DMS79 treated with DMSO at 0.1 percent for 48 hours (cell line): Measurements from ENCODE around the gene RASGRP2.
A peak's percentile ranks its signal among the peaks of the same experiment; 100 is the strongest.

Experiments used
- DNase-seq: peaks from one replicate; lab custom pipeline; 2025; lab: John Stamatoyannopoulos, UW

RASGRP2 gene

DNA sequence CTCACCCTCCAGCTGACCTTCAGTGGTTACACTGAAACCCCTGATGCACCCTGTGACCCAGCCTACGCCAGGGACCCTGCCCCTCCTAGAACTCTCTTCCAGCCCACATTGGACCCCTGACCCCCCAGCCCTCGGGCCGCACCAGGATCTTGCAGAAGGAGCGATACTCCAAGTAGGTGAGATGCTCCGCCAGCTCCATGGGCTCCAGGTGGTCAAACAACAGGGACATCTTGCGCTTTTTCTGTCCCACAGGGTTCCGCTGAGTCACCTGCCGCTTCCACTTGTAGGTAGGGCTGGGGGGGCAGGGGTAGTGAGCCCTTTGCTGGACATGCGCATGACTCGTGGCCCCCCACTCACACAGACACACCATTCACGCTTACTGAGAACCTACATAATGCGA lies 4.1 kb downstream of the RASGRP2 start:
- no peak for DNase-seq

DNA sequence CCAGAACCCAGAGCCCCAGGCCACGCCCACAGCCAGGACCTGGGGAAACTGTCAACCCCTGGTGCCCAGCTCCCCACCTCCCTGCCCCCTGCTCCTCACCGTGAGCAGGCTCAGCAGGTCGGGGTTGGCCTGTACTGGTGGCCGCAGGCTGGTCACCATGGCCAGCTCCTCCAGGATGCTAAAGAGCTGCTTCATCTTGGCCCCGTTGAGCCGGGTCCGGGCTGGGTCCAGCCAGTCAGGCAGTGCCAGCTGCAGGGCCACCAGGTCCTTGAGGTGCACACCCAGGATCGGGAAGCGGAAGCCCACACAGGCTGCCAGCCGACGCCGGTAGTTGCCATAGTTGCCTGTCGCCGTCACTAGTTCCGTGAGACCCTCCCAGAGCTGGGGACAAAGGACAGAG lies 7.3 kb downstream of the RASGRP2 start:
- no peak for DNase-seq

DNA sequence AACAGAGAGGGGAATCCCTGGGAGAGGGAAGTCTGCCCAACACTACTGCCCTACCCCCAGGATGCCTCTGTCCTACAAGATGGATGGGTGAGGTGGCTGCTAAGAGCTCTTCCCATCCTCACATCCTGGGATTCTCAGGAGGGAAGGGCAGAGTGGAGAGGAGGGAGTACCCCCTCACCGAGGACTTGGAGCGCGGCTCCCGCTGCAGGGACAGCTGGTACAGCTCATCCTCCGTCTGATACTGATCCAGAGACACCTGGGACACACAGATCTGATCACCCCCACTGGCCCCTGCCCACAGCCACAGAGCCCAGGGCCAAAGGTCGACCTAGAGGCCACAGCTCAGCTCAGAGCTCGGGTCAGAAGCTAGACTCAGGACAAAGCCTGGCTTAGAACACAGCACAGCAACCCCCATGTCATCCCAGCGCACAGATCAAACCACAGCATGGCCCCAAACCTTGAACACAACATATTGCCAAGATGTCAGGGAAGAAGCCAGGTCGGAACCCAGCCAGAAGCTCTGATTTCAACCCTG lies 8.2 kb downstream of the RASGRP2 start:
- DNase-seq: no peak

DNA sequence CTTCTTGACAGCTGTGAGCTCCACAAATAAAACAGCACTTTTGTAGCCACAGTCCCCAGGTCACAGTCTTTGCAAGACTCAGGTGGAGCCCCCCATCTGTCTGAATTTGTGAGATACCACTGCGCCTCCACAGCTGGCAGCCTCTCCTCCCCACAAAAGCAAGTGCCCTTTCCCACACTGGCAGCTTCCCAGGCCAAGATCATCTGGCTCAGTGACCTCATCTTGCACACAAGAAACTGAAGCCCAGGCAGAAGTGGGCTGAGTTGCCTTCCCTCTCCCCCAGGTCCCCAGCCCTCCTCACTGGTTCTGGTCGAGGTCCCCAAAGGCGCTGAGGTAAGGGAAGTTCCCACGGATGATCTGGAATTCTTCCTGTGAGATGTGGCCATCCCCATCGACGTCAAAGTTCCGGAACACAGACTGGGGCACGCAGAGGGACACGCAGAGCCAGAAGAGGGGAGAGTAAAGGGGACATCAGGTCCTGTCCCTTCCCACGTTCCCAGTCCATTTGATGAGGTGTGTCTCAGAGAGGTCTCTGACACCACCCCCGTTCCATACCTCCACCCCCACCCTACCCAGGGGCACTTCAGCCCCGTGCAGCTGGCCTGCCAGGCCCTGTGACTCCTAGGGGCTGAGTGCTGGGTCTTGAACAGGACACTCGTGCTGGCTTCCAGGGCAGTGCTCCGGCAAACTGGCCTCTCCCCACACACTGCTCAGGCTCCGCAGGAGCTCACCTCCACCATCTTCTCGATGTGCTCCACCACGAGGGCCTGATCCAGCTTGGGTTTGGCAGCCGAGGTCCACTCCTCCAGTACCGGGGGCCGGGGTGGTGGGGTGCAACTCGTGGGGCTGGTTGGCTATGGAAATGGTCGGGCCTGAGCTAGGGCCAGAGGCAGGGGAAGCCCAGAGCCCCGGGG lies 8.9 kb downstream of the RASGRP2 start:
- DNase-seq: no peak

DNA sequence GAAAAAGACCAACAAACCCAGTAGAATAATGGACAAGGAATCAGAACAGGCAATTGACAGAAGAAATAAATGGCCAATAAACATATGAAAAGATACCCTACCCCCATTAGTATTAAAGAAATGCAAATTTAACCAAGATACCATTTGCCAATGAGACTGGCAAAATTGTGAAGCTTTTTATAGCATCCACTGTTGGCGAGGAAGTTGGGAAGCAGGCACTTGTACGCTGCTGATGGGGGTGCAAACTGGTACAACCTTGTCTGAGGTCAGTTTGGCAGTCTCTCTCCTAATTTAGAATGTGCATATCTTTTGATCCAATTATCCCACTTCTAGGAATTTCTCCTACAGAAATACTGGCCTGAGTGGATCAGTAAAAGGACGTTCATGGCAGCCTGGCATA lies 12.3 kb downstream of the RASGRP2 start:
- no peak for DNase-seq

DNA sequence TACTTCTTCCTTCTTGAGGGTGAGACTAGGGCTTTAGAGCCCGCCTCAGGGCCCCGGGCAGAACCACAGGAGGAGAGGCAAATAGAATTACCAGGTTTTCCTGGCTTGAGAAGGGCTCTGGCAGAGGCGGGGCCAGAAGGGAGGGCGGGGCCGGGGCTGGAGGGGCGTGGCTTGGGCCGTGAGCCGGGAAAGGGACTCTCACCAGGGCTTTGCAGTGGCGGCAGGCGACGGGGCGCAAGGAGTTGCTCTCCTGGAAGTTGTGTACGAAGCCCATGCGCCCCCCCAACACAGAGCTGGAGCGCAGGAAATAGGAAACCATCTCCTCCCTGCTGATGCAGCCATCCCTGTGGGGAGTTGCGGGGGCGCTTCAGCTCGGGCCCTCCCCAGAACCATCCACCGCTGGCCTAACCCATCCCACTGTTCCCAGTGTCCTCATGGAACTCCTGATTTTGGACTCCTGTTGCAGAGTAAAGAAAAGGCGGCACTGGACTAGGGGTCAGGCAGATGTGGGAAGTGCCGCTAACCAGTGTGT lies 14.0 kb downstream of the RASGRP2 start:
- DNase-seq: no peak

DNA sequence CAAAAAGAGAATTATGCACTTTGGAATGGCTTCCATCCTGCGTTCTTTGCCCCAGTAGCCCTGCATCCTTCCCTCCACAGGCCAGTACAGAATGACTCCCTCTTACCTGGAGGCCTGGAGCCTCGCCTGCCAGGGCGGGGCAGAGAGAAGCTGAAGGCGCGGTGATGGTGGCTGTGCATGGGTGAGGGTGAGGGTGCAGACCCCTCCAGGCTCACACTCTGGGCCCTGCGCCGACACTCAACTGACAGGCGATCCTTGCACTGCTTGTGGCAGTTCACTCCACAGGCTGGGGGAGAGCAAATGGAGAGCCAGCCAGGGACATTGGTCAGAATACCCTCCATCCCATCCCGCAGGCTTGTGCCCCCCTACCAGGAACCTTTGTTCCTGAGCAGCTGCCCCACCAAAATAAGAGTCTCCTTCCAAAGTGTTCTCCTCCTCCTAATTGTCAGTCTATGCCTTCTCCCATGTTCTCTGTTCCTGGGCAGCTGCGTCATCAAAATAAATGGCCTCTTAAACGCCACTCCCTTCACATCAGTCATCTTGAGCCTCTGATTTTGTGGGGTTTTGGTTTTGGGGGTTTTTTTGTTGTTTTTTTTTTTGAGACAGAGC lies 15.1 kb downstream of the RASGRP2 start:
- DNase-seq: no peak

DNA sequence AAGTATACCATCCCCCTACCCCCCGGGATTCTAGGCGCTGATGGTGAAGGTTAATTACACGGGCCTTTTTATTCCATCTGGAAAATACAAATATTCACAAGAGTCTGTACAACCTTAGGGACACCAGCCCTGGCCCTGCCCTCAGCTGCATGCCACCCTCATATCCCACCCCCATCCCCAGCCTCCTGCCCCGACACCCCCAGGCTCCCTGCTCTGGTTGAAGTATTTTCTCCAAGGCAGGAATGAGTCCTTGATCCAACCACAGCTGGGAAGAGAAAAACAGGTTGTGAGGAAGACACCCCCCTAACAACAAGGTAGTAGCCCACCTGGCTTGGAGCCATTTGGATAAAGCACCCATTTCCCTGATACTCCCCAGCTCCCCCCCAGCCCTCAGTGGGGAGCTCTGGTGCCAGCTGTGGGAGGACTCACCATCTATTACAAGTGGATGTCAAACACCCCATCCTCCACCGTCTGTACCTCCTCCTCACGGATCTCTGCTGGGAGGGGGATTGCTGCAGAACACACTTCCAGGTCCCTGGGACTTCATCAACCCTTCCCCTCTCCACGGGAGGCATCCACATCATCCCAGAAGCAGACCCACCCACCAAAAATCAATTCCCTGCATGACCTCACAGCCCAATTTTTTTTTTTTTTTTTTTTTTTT lies 16.9 kb downstream of the RASGRP2 start:
- DNase-seq: no peak

DNA sequence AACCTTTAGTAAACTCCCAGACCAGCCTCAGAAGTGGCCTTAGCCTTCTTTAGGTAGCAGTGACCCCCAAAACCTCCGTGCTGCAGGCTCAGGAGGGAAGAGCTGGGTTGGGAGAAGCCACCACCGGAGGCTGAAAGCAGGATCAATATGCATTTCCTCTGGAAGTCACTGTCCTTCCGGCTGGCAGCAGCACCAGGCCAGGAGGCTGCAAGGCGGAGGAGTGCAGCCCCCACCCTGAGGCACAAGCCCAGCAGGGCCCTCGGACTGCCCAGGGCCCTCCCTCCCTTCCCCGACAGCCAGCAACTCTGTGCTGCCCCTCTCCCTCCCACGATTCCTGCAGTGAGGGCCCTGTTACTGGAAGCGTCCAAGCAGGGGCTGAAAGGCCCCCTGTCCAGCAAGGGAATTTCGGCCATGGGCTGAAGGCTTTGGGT lies 17.7 kb downstream of the RASGRP2 start:
- DNase-seq: no peak

DNA sequence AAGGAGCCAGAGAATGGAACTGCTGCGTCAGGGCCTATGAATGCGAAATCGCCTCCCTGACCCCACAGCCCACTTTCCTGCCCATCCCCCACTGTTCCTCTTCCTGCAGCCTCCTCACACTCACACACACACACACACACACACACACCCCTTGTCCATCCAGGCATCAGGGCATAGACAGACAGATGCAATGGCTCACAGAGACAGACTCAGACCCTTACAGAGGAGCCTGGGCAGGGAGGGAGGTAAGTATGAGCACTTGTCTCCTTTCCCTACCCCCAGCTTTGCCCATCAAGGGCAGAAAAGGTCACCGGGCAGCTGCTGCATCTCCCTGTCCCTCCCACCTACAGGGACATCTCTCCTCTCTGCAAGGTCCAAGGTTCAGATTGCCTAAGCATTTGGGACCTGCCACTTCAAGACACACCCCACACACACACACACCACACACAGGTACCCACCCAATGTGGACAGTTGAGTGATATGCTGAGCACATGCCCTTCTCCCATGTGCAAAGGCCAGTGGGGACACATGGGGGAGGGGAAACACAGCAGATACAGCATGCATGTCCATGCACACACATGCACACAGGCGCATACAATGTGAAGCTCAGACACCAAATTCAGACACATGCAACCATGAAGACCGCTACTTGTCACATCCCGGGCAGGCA lies 18.9 kb downstream of the RASGRP2 start:
- DNase-seq: no peak

DNA sequence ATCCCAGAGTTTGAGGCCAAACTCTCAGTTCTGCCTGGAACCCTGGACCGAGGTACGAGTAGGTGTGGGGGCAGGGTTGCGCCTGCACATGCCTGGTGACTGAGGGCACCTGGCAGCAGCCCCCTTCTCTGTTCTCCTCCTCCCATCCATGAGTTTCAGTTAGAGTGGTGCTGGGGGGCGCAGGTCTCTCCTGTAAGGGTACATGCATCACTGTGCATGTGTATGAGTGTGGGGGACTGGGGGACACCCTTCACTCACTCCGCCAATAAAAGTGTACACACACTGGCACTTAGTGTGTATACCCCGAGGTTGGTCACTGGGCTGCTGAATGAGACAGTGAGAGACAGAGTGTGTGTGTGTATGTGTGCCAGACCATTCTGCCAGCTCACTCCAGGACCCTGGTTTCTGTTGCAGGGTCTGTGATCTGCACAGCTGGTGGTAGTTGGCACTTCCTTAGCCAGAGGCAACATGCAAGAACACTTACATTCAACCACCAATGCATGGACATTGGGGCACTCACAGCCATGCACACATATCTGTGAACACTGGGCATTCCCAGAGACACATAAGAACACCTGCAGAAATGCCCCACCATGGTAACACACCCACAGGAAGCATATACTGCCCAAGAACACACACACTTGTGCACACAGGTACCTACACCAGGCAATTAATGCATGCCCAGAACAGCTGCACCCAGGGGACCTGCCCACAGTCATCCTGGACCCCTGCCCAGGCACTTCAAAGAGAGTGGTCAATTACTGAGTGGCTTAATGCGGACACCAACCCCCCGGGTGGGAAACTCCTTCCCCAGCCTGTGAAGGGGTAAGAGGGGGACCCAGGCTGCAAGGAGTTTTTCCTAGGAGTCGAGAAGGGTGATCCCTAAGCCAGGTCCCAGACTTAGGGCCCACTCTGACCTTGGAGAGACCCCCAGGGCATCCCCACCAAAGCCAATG lies 19.8 kb downstream of the RASGRP2 start:
- no peak for DNase-seq

DNA sequence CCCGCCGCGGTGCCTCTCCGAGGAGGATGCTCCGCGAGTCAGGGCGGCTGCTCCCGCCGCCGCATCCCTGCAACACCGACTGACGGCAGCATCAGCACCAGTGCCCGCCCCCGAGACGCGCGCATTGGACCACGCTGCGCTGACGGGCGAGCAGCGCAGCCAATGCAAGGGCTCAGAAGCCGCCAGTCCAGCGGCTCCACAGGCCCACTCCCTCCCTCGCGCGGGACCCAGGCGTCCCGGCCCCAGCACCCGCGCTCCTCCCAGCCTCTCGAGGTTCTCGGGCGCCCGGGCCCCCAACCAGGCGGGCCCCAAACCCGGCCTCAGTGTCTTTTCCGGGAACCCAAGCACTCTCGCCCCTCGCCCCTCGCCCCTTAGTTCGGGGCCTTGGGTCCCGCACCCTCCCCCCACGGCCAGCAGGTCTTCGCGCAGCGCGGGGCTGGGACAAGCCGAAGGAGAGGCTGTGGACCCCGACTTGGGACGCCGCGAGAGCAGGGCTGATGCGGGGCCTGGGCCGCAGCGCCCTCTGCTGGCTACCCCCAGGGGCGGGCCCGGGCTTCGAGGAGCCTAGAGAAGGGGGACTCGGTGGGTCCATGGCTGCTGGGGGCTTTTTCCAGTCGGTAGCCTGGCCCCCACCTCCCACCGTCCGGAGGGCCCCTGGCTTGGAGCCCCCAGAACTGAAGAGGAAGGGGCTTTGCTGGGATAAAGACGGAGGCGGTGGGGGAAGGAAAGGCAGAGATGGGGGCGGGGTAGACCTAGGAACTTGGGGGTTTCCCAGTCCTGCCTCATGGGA lies 20.6 kb downstream of the RASGRP2 start, which contains the start of gene NRXN2:
Gene NRXN2 (minus strand): TSS at position 81 of the 790 bp plus-strand sequence. CDS start 9,498 bp downstream, outside the sequence.
- DNase-seq: peak; percentile 75

DNA sequence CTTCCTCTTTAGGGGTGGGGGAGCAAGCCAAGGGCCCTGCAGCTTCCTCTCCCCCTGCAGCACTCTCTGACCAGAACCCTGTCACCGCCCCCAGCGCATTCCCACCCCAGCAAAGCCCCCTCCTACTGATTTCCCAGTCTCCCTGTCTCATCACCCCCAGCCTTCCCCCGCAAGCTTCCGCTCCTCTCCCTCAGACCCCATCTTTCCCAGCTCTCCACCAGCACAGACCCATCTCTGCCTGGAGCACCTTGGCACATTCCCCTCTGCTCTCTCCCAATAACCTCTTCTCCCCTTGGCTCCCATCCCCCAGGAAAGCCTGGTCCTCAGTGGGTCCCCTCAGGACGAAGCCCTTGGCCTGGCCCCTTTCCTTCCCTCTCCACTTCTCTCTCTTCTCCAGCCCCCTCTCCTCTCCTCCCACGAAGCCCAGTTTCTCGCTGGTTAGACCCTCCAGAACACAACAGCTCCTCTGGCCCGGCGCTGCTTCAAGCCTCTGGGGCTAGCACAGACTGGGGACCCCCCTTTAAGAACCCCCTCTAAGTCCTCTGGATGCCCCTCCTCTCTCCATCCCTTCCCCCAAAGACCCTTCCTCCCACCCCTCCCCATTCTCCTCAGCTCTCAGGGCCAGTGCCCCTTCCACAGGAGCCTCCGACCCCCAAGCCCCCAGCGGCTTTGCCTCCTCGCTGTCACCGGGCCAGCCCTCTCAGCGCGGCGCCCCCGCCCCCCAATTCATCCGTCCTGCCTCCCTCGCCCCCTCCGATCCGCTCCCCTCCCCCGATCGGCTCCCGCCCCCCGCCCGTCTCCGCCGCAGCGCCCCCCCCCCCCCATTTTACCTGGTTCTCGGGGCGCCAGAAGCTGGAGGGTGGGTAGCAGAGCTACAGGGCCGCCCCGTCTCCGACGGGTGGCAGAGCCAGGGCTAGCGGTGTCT lies 21.5 kb downstream of the RASGRP2 start:
- DNase-seq: no peak

DNA sequence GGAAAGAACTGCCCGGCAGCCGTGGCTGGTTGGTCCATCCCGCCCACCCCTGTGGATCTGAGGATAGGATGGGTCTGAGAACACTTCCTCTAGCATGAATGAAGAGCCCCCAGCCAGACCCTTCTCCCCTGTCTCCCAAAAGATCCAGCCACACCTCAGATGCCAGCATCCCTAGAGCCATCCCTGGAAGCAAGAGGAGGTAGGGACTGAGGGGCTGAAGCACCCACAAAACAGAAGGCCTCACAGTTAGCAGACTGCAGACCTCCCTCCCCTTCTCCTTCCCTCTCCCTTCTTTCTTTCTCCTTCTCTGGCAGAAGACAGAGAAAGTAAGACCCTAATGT lies 22.6 kb downstream of the RASGRP2 start:
- no peak for DNase-seq

DNA sequence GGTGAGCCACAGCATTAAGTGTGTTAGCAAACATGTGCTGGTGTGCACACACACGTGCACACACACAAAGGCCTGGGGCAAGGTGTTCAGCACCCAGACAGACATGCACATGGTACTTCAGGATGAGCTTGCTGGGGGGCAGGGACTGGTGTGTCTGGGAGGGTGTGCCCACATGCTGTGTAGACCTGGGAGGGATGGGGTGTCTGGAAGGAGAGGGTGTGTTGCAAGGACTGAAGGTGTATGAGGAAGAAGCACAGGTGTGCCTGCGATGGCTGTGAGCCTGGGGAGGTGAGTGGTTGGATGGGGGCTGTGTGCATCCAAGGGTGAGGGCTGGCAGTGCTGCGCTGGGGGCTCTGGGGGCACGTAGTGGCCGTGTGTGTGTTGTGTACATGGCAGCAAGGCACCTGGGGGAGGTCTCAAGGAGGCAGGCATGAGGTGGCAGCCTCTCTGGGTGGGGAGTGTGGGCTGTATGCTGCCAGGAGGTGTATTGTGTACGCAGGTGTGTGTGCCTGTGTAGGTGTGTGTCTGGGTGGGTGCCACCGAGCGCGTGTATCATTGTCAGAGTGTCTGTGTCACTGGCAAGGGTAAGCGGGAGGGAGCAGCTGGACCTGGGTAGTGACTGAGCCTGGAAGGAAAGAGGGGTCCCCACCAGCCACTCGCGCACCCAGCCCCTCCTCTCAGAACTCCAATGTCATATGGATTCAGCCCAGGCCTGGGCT lies 23.1 kb downstream of the RASGRP2 start:
- DNase-seq: no peak

DNA sequence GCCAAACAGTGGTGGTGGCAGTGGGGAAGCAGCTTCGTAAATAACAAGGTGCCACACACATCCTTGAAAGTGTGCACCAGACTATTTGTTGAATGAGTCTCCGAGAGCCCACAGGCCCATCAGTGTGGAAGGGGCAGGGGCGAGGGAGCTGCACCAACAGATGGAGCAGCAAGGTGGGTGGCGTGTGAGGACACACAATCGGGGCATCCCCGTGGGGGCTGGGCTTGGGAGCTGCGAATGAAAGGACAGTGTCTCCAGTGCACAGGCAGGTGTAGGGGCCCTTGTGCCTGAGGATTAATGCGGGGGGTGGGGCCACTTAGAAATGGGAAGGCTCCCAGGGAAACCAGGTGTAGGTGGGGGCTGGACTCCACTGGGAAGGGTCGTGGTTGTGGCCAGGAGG lies 23.8 kb downstream of the RASGRP2 start:
- DNase-seq: no peak

DNA sequence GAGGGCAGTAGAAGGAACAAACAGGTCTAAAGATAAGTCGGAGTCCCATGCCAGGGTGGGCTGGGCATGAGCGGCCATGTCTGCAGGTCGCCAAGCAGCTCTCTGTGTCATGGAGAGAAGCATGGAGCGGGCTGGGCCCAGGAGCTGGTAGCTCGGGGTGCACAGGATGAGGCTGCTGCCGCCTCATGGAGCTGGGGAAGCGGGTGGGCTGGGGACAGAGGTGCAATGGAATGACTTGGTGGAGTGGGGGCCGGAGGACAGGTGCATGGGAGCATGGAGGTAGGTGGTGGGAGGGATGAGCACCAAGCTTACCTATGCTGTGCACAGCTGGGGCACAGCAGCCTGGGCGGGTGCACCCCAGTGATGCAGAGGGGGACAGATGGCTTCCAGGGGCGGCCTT lies 24.5 kb downstream of the RASGRP2 start:
- DNase-seq: no peak

DNA sequence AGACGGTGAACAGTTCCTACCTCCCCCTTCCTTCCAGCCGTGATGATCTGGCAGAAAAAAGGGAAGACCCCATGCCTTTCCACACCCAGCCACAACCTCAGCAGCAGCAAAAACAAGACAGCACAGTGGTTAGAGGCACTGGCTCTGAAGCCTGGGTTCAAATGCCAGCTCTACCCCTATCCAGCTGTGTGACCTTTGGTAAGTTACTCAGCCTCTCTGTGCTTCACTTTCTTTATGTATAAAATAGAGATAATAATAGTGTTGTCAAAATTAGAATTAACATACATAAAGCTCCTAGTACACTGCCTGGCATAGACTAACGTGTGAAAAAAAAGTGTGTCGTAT lies 25.2 kb downstream of the RASGRP2 start:
- no peak for DNase-seq
